IMR-90 (cell line): ENCODE results near the gene POR. TPM values are rescaled to one million over a fixed set of nuclear protein-coding genes. Genes with fewer than 3 reads are reported as not detected.

Experiments used
- ATAC-seq: fragments of 200-7000 bp; cut with Tn5 transposase; 2 replicates; pipeline ENCODE4 v1.9.1; 2020; ENCODE audit warnings: low read depth, mild to moderate bottlenecking, moderate library complexity
- BruUV-seq: library from RNA; stranded (reverse); fragments of 400-500 nt; replicated peaks from 2 replicates; lab custom pipeline; 2021; lab: Mats Ljungman, UMichigan
- CTCF ChIA-PET: fragments of 300-600 bp; formaldehyde crosslinking; extraction: SDS; loops from one replicate; lab custom pipeline; 2021; ENCODE audit warnings: antibody characterized with exemption; lab: Yijun Ruan, JAX
- POLR2A ChIA-PET: fragments of 300-600 bp; sonication (Branson Sonifier 250); formaldehyde crosslinking; loops from one replicate; lab custom pipeline; 2022; ENCODE audit warnings: antibody characterized with exemption; ENCODE audit not compliant: unreplicated experiment; lab: Charles Lee
- DNase-seq: peaks from one replicate; pipeline ENCODE4 v3.0.0; 2013
- H2AFZ ChIP-seq: replicated peaks from 2 replicates; pipeline ENCODE3; 2013; ENCODE audit warnings: low read length, mild to moderate bottlenecking; ENCODE audit not compliant: poor library complexity
- H2AK5ac ChIP-seq: 2 replicates; pipeline ENCODE4 v1.6.1; 2013; ENCODE audit warnings: low read depth, low read length, inconsistent platforms
- H2AK9ac ChIP-seq: replicated peaks from 2 replicates; pipeline ENCODE3; 2013; ENCODE audit warnings: mild to moderate bottlenecking, low read depth, low read length, moderate library complexity; ENCODE audit not compliant: poor library complexity
- H2BK120ac ChIP-seq: 2 replicates; pipeline ENCODE4 v1.6.1; 2013; ENCODE audit warnings: low read depth, low read length, inconsistent platforms
- H2BK15ac ChIP-seq: 3 replicates; pipeline ENCODE4 v1.6.1; 2013; ENCODE audit warnings: low read depth, low read length, inconsistent platforms
- H2BK20ac ChIP-seq: 2 replicates; pipeline ENCODE4 v1.6.1; 2013; ENCODE audit warnings: low read depth, mild to moderate bottlenecking, inconsistent platforms, low read length, moderate library complexity
- H2BK5ac ChIP-seq: 2 replicates; pipeline ENCODE4 v1.6.1; 2013; ENCODE audit warnings: mild to moderate bottlenecking, low read depth, low read length, inconsistent platforms; ENCODE audit not compliant: poor library complexity, severe bottlenecking
- H3K14ac ChIP-seq: replicated peaks from 2 replicates; pipeline ENCODE4 v1.6.1; 2013; ENCODE audit warnings: low read depth, low read length, inconsistent platforms
- H3K18ac ChIP-seq: 2 replicates; pipeline ENCODE4 v1.6.1; 2013; ENCODE audit warnings: low read depth, low read length, control low read depth
- H3K23ac ChIP-seq: 2 replicates; pipeline ENCODE4 v1.6.1; 2013; ENCODE audit warnings: low read depth, low read length, inconsistent platforms
- H3K27ac ChIP-seq: 2 replicates; pipeline ENCODE4 v1.5.1; 2013; ENCODE audit warnings: mild to moderate bottlenecking, control low read depth, low read length; ENCODE audit not compliant: insufficient read depth
- H3K27me3 ChIP-seq: 2 replicates; pipeline ENCODE4 v1.6.1; 2013; ENCODE audit warnings: low read length; ENCODE audit not compliant: control insufficient read depth, insufficient read depth
- H3K36me3 ChIP-seq: 2 replicates; pipeline ENCODE4 v1.6.1; 2013; ENCODE audit warnings: low read length, mixed read lengths; ENCODE audit not compliant: control insufficient read depth, insufficient read depth
- H3K4ac ChIP-seq: 2 replicates; pipeline ENCODE4 v1.6.1; 2013; ENCODE audit warnings: low read depth, low read length, inconsistent platforms
- H3K4me1 ChIP-seq: 2 replicates; pipeline ENCODE4 v1.6.1; 2013; ENCODE audit warnings: low read length, mixed read lengths; ENCODE audit not compliant: control insufficient read depth, insufficient read depth
- H3K4me2 ChIP-seq: 2 replicates; pipeline ENCODE4 v1.6.1; 2013; ENCODE audit warnings: low read depth, mild to moderate bottlenecking, control low read depth, low read length, moderate library complexity
- H3K4me3 ChIP-seq: 2 replicates; pipeline ENCODE4 v1.5.1; 2013; ENCODE audit warnings: low read depth, mild to moderate bottlenecking, control low read depth, low read length, moderate library complexity; ENCODE audit not compliant: insufficient read depth
- H3K56ac ChIP-seq: 2 replicates; pipeline ENCODE4 v1.6.1; 2013; ENCODE audit warnings: low read length, inconsistent platforms; ENCODE audit not compliant: insufficient read depth; ENCODE audit errors: extremely low read depth
- H3K79me1 ChIP-seq, 2 experiments: 2 replicates each; pipeline ENCODE4 v1.6.1; 2013; ENCODE audit warnings: low read length in 2 of 2, inconsistent platforms in 1 of 2, low read depth in 1 of 2
- H3K9ac ChIP-seq: 2 replicates; pipeline ENCODE4 v1.6.1; 2013; ENCODE audit warnings: low read depth, low read length, control low read depth
- H3K9me1 ChIP-seq: 2 replicates; pipeline ENCODE4 v1.6.1; 2013; ENCODE audit warnings: low read length, inconsistent platforms; ENCODE audit not compliant: insufficient read depth
- H3K9me3 ChIP-seq: 2 replicates; pipeline ENCODE4 v1.6.1; 2013; ENCODE audit warnings: low read length; ENCODE audit not compliant: control insufficient read depth, insufficient read depth
- H4K20me1 ChIP-seq: 2 replicates; pipeline ENCODE4 v1.6.1; 2013; ENCODE audit warnings: low read length, inconsistent platforms; ENCODE audit not compliant: insufficient read depth
- H4K5ac ChIP-seq: 2 replicates; pipeline ENCODE4 v1.6.1; 2013; ENCODE audit warnings: mild to moderate bottlenecking, low read depth, low read length, control low read depth
- H4K8ac ChIP-seq, 2 experiments: 2 replicates each; pipeline ENCODE4 v1.6.1; 2013; ENCODE audit warnings: low read depth in 2 of 2, low read length in 2 of 2, control low read depth in 1 of 2, inconsistent platforms in 1 of 2
- H4K91ac ChIP-seq: 2 replicates; pipeline ENCODE4 v1.6.1; 2013; ENCODE audit warnings: low read depth, low read length, inconsistent platforms; ENCODE audit not compliant: insufficient read depth
- BHLHE40 ChIP-seq: fragments of 150-350 bp; IDR thresholded peaks from 2 replicates; pipeline ENCODE4 v1.6.1; 2016; ENCODE audit warnings: mild to moderate bottlenecking, low read depth, low read length
- CEBPB ChIP-seq: IDR thresholded peaks from 2 replicates; pipeline ENCODE4 v1.6.1; 2012; ENCODE audit warnings: low read depth, low read length, improper control_type of control experiment
- CHD1 ChIP-seq: IDR thresholded peaks from 2 replicates; pipeline ENCODE4 v1.6.1; 2012; ENCODE audit warnings: low read depth, low read length, improper control_type of control experiment
- CTCF ChIP-seq: conservative IDR thresholded peaks from 2 replicates; pipeline ENCODE4 v1.5.1; 2012; ENCODE audit warnings: mild to moderate bottlenecking, low read depth, low read length, improper control_type of control experiment
- FOS ChIP-seq: fragments of 150-350 bp; IDR thresholded peaks from 2 replicates; pipeline ENCODE4 v1.6.1; 2016; ENCODE audit warnings: low read depth, low read length
- MAFK ChIP-seq: IDR thresholded peaks from 2 replicates; pipeline ENCODE4 v1.6.1; 2012; ENCODE audit warnings: low read depth, low read length, improper control_type of control experiment
- MAZ ChIP-seq: IDR thresholded peaks from 2 replicates; pipeline ENCODE4 v1.6.1; 2012; ENCODE audit warnings: low read depth, mild to moderate bottlenecking, low read length, improper control_type of control experiment, moderate library complexity, borderline replicate concordance
- NFE2L2 ChIP-seq: fragments of 150-350 bp; IDR thresholded peaks from 2 replicates; pipeline ENCODE4 v1.6.1; 2016; ENCODE audit warnings: low read depth, mild to moderate bottlenecking, low read length
- POLR2A ChIP-seq: IDR thresholded peaks from 2 replicates; pipeline ENCODE4 v1.6.1; 2012; ENCODE audit warnings: mild to moderate bottlenecking, low read depth, low read length
- RCOR1 ChIP-seq: IDR thresholded peaks from 2 replicates; pipeline ENCODE4 v1.6.1; 2012; ENCODE audit warnings: mild to moderate bottlenecking, low read length, improper control_type of control experiment; ENCODE audit not compliant: insufficient replicate concordance
- RFX5 ChIP-seq: IDR thresholded peaks from 2 replicates; pipeline ENCODE4 v1.8.0; 2012; ENCODE audit warnings: low read depth, mild to moderate bottlenecking, low read length, moderate library complexity
- SMC3 ChIP-seq: fragments of 150-350 bp; IDR thresholded peaks from 2 replicates; pipeline ENCODE4 v1.6.1; 2016; ENCODE audit warnings: low read depth, mild to moderate bottlenecking, antibody characterized with exemption, low read length, moderate library complexity
- WGBS, 2 experiments: methylation state at CpG; one replicate each; pipeline versions ENCODE4 v1.1.5 to v1.1.7; 2013; ENCODE audit warnings: missing lambda C conversion rate in 2 of 2; ENCODE audit not compliant: insufficient read length in 1 of 2; ENCODE audit errors: extremely low coverage in 2 of 2; 5-methylcytosine and 5-hydroxymethylcytosine counted together
- dilution Hi-C: fragments of 300-500 bp; cut with HindIII; formaldehyde crosslinking; loops from one replicate; pipeline ENCODE4 v1.14.3; 2018; ENCODE audit warnings: low sequenced_read_pairs; ENCODE audit not compliant: unreplicated experiment
- in situ Hi-C: fragments of 300-500 bp; cut with MboI; formaldehyde crosslinking; loops from 3 replicates; pipeline ENCODE4 v1.14.3; 2019; ENCODE audit warnings: low sequenced_read_pairs, inconsistent platforms, mixed read lengths
- intact Hi-C: fragments of 100-400 bp; cut with micrococcal nuclease; formaldehyde crosslinking; loops from 2 replicates; pipeline ENCODE4 v1.10.0; 2022
- polyA plus RNA-seq, 3 experiments: library from polyadenylated mRNA; depleted of rRNA; stranded (reverse); fragments of >200 nt; gene quantifications; 2 replicates each; pipeline ENCODE4 v1.2.3, GENCODE V29; 2012; ENCODE audit warnings: low replicate concordance in 1 of 3
- total RNA-seq: library from RNA; depleted of rRNA; stranded (reverse); fragments of >200 nt; gene quantifications from 2 replicates; pipeline ENCODE4 v1.2.3, GENCODE V29; 2012
- TF ChIP-seq, protein P1 (sequence below): fragments of 150-350 bp; IDR thresholded peaks from 2 replicates; pipeline ENCODE4 v1.6.1; 2016; ENCODE audit warnings: low read depth, mild to moderate bottlenecking, low read length, moderate library complexity, borderline replicate concordance

The POR gene
- total and polyA plus RNA-seq, 2 of the 4 experiments (the other 2 are of a cell fraction) = 25.5 to 42.2 TPM

- Histone ChIP-seq H3K9me3 (peaks cover 2% of the 10 kb centered on the region; the same call in 1 of the 2 replicates), H4K8ac (no peak overlapping the region), H3K4me1 (peaks cover 12% of the 10 kb centered on the region), H4K91ac (no peak overlapping the region), H2BK120ac (no peak overlapping the region), H3K23ac (no peak overlapping the region), H3K4me2 (no peak overlapping the region), H2BK20ac (no peak overlapping the region), H3K36me3 (0 out of 2 replicates have a peak, but pooled peaks cover 2% of the 10 kb centered on the region), H3K4ac (no peak overlapping the region), H3K56ac (no peak overlapping the region), H3K4me3 (no peak overlapping the region), H2AK5ac (no peak overlapping the region), H4K5ac (no peak overlapping the region), H4K20me1 (peaks cover 3% of the 10 kb centered on the region; the same call in 1 of the 2 replicates), H2AK9ac (no peak overlapping the region), H2BK15ac (no peak overlapping the region), H3K9me1 (peaks cover 14% of the 10 kb centered on the region), H2BK5ac (no peak overlapping the region), H3K14ac (no peak overlapping the region), H3K9ac (no peak overlapping the region), H3K27me3 (no peaks in the 10 kb centered on the region), H3K27ac (no peak overlapping the region), H3K18ac (no peak overlapping the region), H2AFZ (no peak overlapping the region), H3K79me1 (peaks cover 3 to 55% of the 10 kb centered on the region in 2 experiments; a peak in 3 of 4 replicates)
- WGBS, 2 experiments = 77% methylated on average over 8 of the region's 9 CpGs; no CpG with 5 or more reads in 1 of the 2 experiments
- no TSS peak for BruUV-seq
- POLR2A ChIA-PET = no interaction called here
- dilution Hi-C loops (no loop called here), intact Hi-C loops (no loop called here), in situ Hi-C loops (no loop called here)
- ATAC-seq = no peak
- TF ChIP-seq CEBPB (no peak), NFE2L2 (no peak), POLR2A (no peak), RFX5 (no peak), RCOR1 (no peak), FOS (no peak), SMC3 (no peak), BHLHE40 (no peak), CHD1 (no peak), CTCF (no peak), MAFK (no peak), MAZ (no peak)
- TF ChIP-seq, protein P1, sequence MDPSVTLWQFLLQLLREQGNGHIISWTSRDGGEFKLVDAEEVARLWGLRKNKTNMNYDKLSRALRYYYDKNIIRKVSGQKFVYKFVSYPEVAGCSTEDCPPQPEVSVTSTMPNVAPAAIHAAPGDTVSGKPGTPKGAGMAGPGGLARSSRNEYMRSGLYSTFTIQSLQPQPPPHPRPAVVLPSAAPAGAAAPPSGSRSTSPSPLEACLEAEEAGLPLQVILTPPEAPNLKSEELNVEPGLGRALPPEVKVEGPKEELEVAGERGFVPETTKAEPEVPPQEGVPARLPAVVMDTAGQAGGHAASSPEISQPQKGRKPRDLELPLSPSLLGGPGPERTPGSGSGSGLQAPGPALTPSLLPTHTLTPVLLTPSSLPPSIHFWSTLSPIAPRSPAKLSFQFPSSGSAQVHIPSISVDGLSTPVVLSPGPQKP = no peak
- CTCF ChIA-PET = interaction anchor here (0.6 kb wide), 1 partner anchor 19 kb away, joined by 3 read pairs; no protein-coding TSS in a partner anchor
- DNase-seq = no peak
Measured at GRCh38 chr7:75948179-75948578, 33.2 kb downstream of the POR start.
